H1 (cell line): Measurements from ENCODE around the gene ADRA2C. TPM values are rescaled to one million over a fixed set of nuclear protein-coding genes. Genes with fewer than 3 reads are reported as not detected.

ENCODE experiments used
- CTCF ChIA-PET: fragments of 300-600 bp; sonication (Branson Sonifier 250); formaldehyde crosslinking; loops from one replicate; lab custom pipeline; 2021; ENCODE audit not compliant: partially characterized antibody; lab: Charles Lee
- POLR2A ChIA-PET: fragments of 300-600 bp; sonication (Branson Sonifier 250); formaldehyde crosslinking; loops from one replicate; lab custom pipeline; 2021; ENCODE audit warnings: inconsistent platforms; ENCODE audit not compliant: partially characterized antibody; lab: Charles Lee
- DNase-seq, 2 experiments: peaks; one replicate each; pipeline versions ENCODE4 v3.0.0 to v3.0.0-alpha.2; 2010 to 2022; ENCODE audit warnings: low spot score in 2 of 2, low read depth in 1 of 2, mixed read lengths in 1 of 2
- FAIRE-seq: peaks from 2 replicates; lab custom pipeline; 2011; peaks lifted over from hg19 to GRCh38; lab: Jason Lieb, UNC
- H2AFZ ChIP-seq: 2 replicates; pipeline ENCODE4 v1.8.1; 2012; ENCODE audit warnings: low read length, inconsistent platforms
- H2AK5ac ChIP-seq: 2 replicates; pipeline ENCODE4 v1.6.1; 2013; ENCODE audit warnings: low read depth, low read length
- H2BK120ac ChIP-seq: replicated peaks from 2 replicates; pipeline ENCODE3; 2013; ENCODE audit warnings: low read depth, low read length, inconsistent platforms
- H2BK12ac ChIP-seq: 2 replicates; pipeline ENCODE4 v1.6.1; 2013; ENCODE audit warnings: low read depth, low read length
- H2BK15ac ChIP-seq: 2 replicates; pipeline ENCODE4 v1.6.1; 2013; ENCODE audit warnings: low read length
- H2BK20ac ChIP-seq: 2 replicates; pipeline ENCODE4 v1.6.1; 2013; ENCODE audit warnings: low read length
- H2BK5ac ChIP-seq: 2 replicates; pipeline ENCODE4 v1.6.1; 2013; ENCODE audit warnings: low read depth, low read length
- H3K14ac ChIP-seq: 2 replicates; pipeline ENCODE4 v1.6.1; 2013; ENCODE audit warnings: inconsistent platforms; ENCODE audit not compliant: insufficient read length
- H3K18ac ChIP-seq: 2 replicates; pipeline ENCODE4 v1.6.1; 2013; ENCODE audit warnings: low read length; ENCODE audit errors: extremely low read depth
- H3K23ac ChIP-seq: 2 replicates; pipeline ENCODE4 v1.6.1; 2013; ENCODE audit warnings: inconsistent platforms; ENCODE audit not compliant: insufficient read length
- H3K23me2 ChIP-seq: 2 replicates; pipeline ENCODE4 v1.6.1; 2013; ENCODE audit warnings: low read depth, low read length
- H3K27ac ChIP-seq: 2 replicates; pipeline ENCODE4 v1.6.1; 2011; ENCODE audit warnings: low read depth, low read length, inconsistent platforms
- H3K27me3 ChIP-seq, 4 experiments: replicated peaks in 1 of 4; 1 replicate in 1 of 4; 2 replicates in 3 of 4; pipeline versions ENCODE4 v1.6.1 to v1.8.1; 2011 to 2013; ENCODE audit warnings: low read length in 3 of 4, mild to moderate bottlenecking in 3 of 4, inconsistent platforms in 2 of 4, mixed read lengths in 2 of 4, moderate library complexity in 1 of 4; ENCODE audit not compliant: control insufficient read depth in 3 of 4, insufficient read depth in 3 of 4; ENCODE audit errors: extremely low read depth in 1 of 4
- H3K36me3 ChIP-seq, 4 experiments: 2 replicates each; pipeline versions ENCODE4 v1.6.1 to v1.8.1; 2011 to 2013; ENCODE audit warnings: mild to moderate bottlenecking in 4 of 4, low read length in 3 of 4, moderate library complexity in 2 of 4, control low read depth in 1 of 4, inconsistent platforms in 1 of 4; ENCODE audit not compliant: insufficient read depth in 4 of 4, control insufficient read depth in 2 of 4
- H3K4ac ChIP-seq: replicated peaks from 2 replicates; pipeline ENCODE3; 2013; ENCODE audit warnings: low read length, low read depth, mixed read lengths, inconsistent platforms; ENCODE audit not compliant: insufficient read length
- H3K4me1 ChIP-seq, 4 experiments: replicated peaks in 1 of 4; 1 replicate in 1 of 4; 2 replicates in 3 of 4; pipeline versions ENCODE4 v1.6.1 to v1.8.1; 2011 to 2013; ENCODE audit warnings: low read length in 3 of 4, inconsistent platforms in 2 of 4, mixed read lengths in 1 of 4; ENCODE audit not compliant: insufficient read depth in 4 of 4, control insufficient read depth in 3 of 4
- H3K4me2 ChIP-seq, 2 experiments: 2 replicates each; pipeline versions ENCODE4 v1.6.1 to v1.8.1; 2011 to 2013; ENCODE audit warnings: low read depth in 2 of 2, low read length in 2 of 2, control low read depth in 1 of 2, inconsistent platforms in 1 of 2, mild to moderate bottlenecking in 1 of 2; ENCODE audit not compliant: insufficient read depth in 1 of 2
- H3K4me3 ChIP-seq, 4 experiments: fragments of 200-600, 300-600 bp in 1 of 4; sonication (generic), shearing (Covaris generic), sonication (Bioruptor Twin) in 1 of 4; 2 replicates each; pipeline versions ENCODE4 v1.5.1 to v1.8.1; 2011 to 2016; ENCODE audit warnings: low read length in 4 of 4, low read depth in 3 of 4, control low read depth in 2 of 4, inconsistent platforms in 2 of 4, mild to moderate bottlenecking in 2 of 4, mixed read lengths in 1 of 4, moderate library complexity in 1 of 4; ENCODE audit not compliant: insufficient read depth in 2 of 4; ENCODE audit errors: extremely low read depth in 1 of 4
- H3K56ac ChIP-seq: replicated peaks from 2 replicates; pipeline ENCODE3; 2013; ENCODE audit warnings: low read depth, mild to moderate bottlenecking, mixed read lengths, low read length, inconsistent platforms; ENCODE audit not compliant: insufficient read length
- H3K79me1 ChIP-seq: 2 replicates; pipeline ENCODE4 v1.6.1; 2013; ENCODE audit warnings: low read depth, low read length, control low read depth
- H3K79me2 ChIP-seq, 2 experiments: 2 replicates each; pipeline versions ENCODE4 v1.6.1 to v1.8.1; 2012 to 2013; ENCODE audit warnings: low read length in 2 of 2, mild to moderate bottlenecking in 2 of 2, inconsistent platforms in 1 of 2; ENCODE audit not compliant: insufficient read depth in 2 of 2, control insufficient read depth in 1 of 2
- H3K9ac ChIP-seq, 4 experiments: replicated peaks in 1 of 4; 1 replicate in 1 of 4; 2 replicates in 3 of 4; pipeline versions ENCODE4 v1.6.1 to v1.8.1; 2011 to 2013; ENCODE audit warnings: low read depth in 3 of 4, low read length in 3 of 4, control low read depth in 2 of 4, mild to moderate bottlenecking in 2 of 4, moderate library complexity in 2 of 4, inconsistent platforms in 1 of 4; ENCODE audit errors: extremely low read depth in 1 of 4
- H3K9me3 ChIP-seq, 2 experiments: 2 replicates each; pipeline versions ENCODE4 v1.6.1 to v1.8.1; 2012 to 2013; ENCODE audit warnings: mild to moderate bottlenecking in 2 of 2, moderate library complexity in 2 of 2, control low read depth in 1 of 2, inconsistent platforms in 1 of 2, low read depth in 1 of 2, low read length in 1 of 2, mixed read lengths in 1 of 2; ENCODE audit not compliant: insufficient read depth in 2 of 2
- H4K20me1 ChIP-seq, 2 experiments: replicated peaks in 1 of 2; 2 replicates each; pipeline versions ENCODE3 to v1.8.1; 2011 to 2013; ENCODE audit warnings: inconsistent platforms in 2 of 2, low read length in 2 of 2, mild to moderate bottlenecking in 1 of 2; ENCODE audit not compliant: insufficient read depth in 2 of 2, control insufficient read depth in 1 of 2
- H4K5ac ChIP-seq: 2 replicates; pipeline ENCODE4 v1.6.1; 2013; ENCODE audit warnings: low read length, low read depth, mixed read lengths, inconsistent platforms; ENCODE audit not compliant: insufficient read length
- H4K8ac ChIP-seq: 2 replicates; pipeline ENCODE4 v1.8.0; 2013; ENCODE audit warnings: mild to moderate bottlenecking, moderate library complexity, low read length, inconsistent platforms; ENCODE audit not compliant: insufficient read depth; ENCODE audit errors: extremely low read depth
- H4K91ac ChIP-seq: replicated peaks from 2 replicates; pipeline ENCODE3; 2013; ENCODE audit warnings: low read length, mixed read lengths, inconsistent platforms; ENCODE audit not compliant: insufficient read length
- KDM4A ChIP-seq: IDR thresholded peaks from one replicate; pipeline ENCODE4 v1.7.1; 2012; ENCODE audit warnings: low read depth, mild to moderate bottlenecking, moderate library complexity, low read length, inconsistent platforms; ENCODE audit not compliant: severe bottlenecking
- RAD21 ChIP-seq, 2 experiments: IDR thresholded peaks in 1 of 2; conservative IDR thresholded peaks in 1 of 2; 2 replicates each; pipeline ENCODE4 v1.6.1; 2011; ENCODE audit warnings: low read depth in 2 of 2, low read length in 2 of 2, improper control_type of control experiment in 1 of 2, inconsistent platforms in 1 of 2, mild to moderate bottlenecking in 1 of 2, moderate library complexity in 1 of 2
- TBP ChIP-seq: IDR thresholded peaks from 2 replicates; pipeline ENCODE4 v1.6.1; 2011; ENCODE audit warnings: low read depth, low read length, improper control_type of control experiment
- WGBS, 2 experiments: shearing (Covaris generic) in 1 of 2; methylation state at CpG; one replicate each; pipeline versions ENCODE4 v1.1.6 to v1.1.7; 2013 to 2015; ENCODE audit warnings: low lambda C conversion rate in 2 of 2, mixed read lengths in 2 of 2, inconsistent platforms in 1 of 2, low coverage in 1 of 2, missing lambda C conversion rate in 1 of 2; ENCODE audit not compliant: insufficient replicate concordance in 2 of 2, insufficient coverage in 1 of 2, insufficient read length in 1 of 2; ENCODE audit errors: extremely low coverage in 1 of 2, missing lambda C conversion rate in 1 of 2; 5-methylcytosine and 5-hydroxymethylcytosine counted together
- polyA plus RNA-seq, 7 experiments: library from polyadenylated mRNA; depleted of rRNA in 3 of 7; stranded (reverse) in 5 of 7; unstranded in 2 of 7; fragments of >200 nt in 5 of 7; fragments of 200-250 nt in 2 of 7; gene quantifications; 1 replicate in 5 of 7; 2 replicates in 1 of 7; 4 replicates in 1 of 7; pipeline versions ENCODE4 v1.2.1 to v1.2.3, GENCODE V29; 2011 to 2013; ENCODE audit warnings: missing spikeins in 2 of 7, mixed read lengths in 2 of 7
- total RNA-seq: library from RNA; stranded (reverse); fragmentation: NEBNext Ultra II Directional; extraction: Animal tissue kit (Norgen Biotek cat#: 25700); gene quantifications from 2 replicates; pipeline ENCODE4 v1.2.1, GENCODE V29; 2021
- TF ChIP-seq, protein P1 (sequence below), 3 experiments: IDR thresholded peaks; 1 replicate in 2 of 3; 2 replicates in 1 of 3; pipeline versions ENCODE4 v1.5.1 to v1.6.1; 2011; ENCODE audit warnings: low read length in 3 of 3, mild to moderate bottlenecking in 3 of 3, inconsistent platforms in 2 of 3, low read depth in 1 of 3, moderate library complexity in 1 of 3; ENCODE audit not compliant: insufficient read depth in 1 of 3; ENCODE audit errors: control extremely low read depth in 1 of 3

ADRA2C gene
- total and polyA plus RNA-seq, 2 of the 8 experiments (the other 6 are each of a cell fraction or from before 2014, with no cell fraction given) = 14.6 to 14.8 TPM

DNA sequence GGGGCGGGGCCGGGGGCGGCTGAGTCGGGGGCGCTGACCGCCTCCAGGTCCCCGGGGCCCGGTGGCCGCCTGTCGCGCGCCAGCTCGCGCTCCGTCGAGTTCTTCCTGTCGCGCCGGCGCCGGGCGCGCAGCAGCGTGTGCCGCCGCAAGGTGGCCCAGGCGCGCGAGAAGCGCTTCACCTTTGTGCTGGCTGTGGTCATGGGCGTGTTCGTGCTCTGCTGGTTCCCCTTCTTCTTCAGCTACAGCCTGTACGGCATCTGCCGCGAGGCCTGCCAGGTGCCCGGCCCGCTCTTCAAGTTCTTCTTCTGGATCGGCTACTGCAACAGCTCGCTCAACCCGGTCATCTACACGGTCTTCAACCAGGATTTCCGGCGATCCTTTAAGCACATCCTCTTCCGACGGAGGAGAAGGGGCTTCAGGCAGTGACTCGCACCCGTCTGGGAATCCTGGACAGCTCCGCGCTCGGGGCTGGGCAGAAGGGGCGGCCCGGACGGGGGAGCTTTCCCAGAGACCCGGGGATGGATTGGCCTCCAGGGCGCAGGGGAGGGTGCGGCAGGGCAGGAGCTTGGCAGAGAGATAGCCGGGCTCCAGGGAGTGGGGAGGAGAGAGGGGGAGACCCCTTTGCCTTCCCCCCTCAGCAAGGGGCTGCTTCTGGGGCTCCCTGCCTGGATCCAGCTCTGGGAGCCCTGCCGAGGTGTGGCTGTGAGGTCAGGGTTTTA, 1.5 kb downstream of the ADRA2C start:
- Histone ChIP-seq H3K4ac (no peak overlapping the region), H3K79me2 (no peaks in the 10 kb centered on the region), H3K4me1 (peaks cover 0 to 13% (median 7%) of the 10 kb centered on the region in 4 experiments; a peak in 5 of 7 replicates), H3K27ac (no peak overlapping the region), H4K20me1 (peaks cover 0 to 9% of the 10 kb centered on the region in 2 experiments), H2AK5ac (no peak overlapping the region), H2AFZ (no peak overlapping the region), H2BK120ac (no peak overlapping the region), H2BK5ac (no peak overlapping the region), H3K23me2 (peaks cover 8% of the 10 kb centered on the region; the same call in 1 of the 2 replicates), H3K23ac (no peak overlapping the region), H2BK12ac (0 out of 2 replicates have a peak overlapping the region, but pooled peaks have one; percentile 5), H3K56ac (no peak overlapping the region), H2BK15ac (no peak overlapping the region), H3K9ac (no peak overlapping the region), H3K79me1 (no peaks in the 10 kb centered on the region), H4K5ac (no peak overlapping the region), H4K8ac (peak overlapping the region; percentile 22; the same call in 1 of the 2 replicates), H2BK20ac (no peak overlapping the region), H4K91ac (no peak overlapping the region), H3K4me3 (peak overlapping the region; percentile 8 to 47 (median 26); a peak in 6 of 8 replicates), H3K9me3 (no peaks in the 10 kb centered on the region), H3K4me2 (peak overlapping the region; percentile 48 to 58), H3K14ac (no peak overlapping the region), H3K27me3 (peaks cover 4 to 38% (median 28%) of the 10 kb centered on the region in 4 experiments), H3K18ac (no peak overlapping the region), H3K36me3 (no peaks in the 10 kb centered on the region)
- POLR2A ChIA-PET = interaction anchor here (0.9 to 1.4 kb wide), 5 partner anchors 11 to 287 kb away, joined by 3 to 5 read pairs (median 4); no protein-coding TSS in a partner anchor
- 28% methylated on average over 29 of the region's 58 CpGs; no CpG with 5 or more reads in 1 of the 2 experiments for WGBS, 2 experiments
- no peak for FAIRE-seq
- no peak for TF ChIP-seq TBP
- peak; percentile 43 to 60 for TF ChIP-seq RAD21 (IDR thresholded peaks at IDR 0.05 in 1 of 2, conservative IDR thresholded peaks at IDR 0.05 in 1 of 2; ENCODE audit: low read depth in 2 of 2, low read length in 2 of 2)
- TF ChIP-seq, protein P1, sequence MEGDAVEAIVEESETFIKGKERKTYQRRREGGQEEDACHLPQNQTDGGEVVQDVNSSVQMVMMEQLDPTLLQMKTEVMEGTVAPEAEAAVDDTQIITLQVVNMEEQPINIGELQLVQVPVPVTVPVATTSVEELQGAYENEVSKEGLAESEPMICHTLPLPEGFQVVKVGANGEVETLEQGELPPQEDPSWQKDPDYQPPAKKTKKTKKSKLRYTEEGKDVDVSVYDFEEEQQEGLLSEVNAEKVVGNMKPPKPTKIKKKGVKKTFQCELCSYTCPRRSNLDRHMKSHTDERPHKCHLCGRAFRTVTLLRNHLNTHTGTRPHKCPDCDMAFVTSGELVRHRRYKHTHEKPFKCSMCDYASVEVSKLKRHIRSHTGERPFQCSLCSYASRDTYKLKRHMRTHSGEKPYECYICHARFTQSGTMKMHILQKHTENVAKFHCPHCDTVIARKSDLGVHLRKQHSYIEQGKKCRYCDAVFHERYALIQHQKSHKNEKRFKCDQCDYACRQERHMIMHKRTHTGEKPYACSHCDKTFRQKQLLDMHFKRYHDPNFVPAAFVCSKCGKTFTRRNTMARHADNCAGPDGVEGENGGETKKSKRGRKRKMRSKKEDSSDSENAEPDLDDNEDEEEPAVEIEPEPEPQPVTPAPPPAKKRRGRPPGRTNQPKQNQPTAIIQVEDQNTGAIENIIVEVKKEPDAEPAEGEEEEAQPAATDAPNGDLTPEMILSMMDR (IDR thresholded peaks at IDR 0.05; ENCODE audit: control extremely low read depth in 1 of 3, insufficient read depth in 1 of 3, low read depth in 1 of 3, low read length in 3 of 3) = peak in 2 of 3 experiments; percentile 45 to 52; a peak in 3 of 4 replicates
- peak; percentile 4 for TF ChIP-seq KDM4A
- peak in 1 of 2 experiments; percentile 63 for DNase-seq
- CTCF ChIA-PET = interaction anchor here (0.6 to 12.1 kb wide), 21 partner anchors 10 to 320 kb away, joined by 3 to 110 read pairs (median 4); no protein-coding TSS in a partner anchor
